Peyer's patch (tissue), 4 donors: ENCODE data around the gene MCEE. TPM values are rescaled to one million over a fixed set of nuclear protein-coding genes. Genes with fewer than 3 reads are reported as not detected.
A peak's percentile ranks its signal among the peaks of the same experiment; 100 is the strongest.

Source experiments
- DNase-seq, 3 donors: peaks; one replicate each; pipeline ENCODE4 v3.0.0-alpha.2; 2017 to 2019
- H3K27ac ChIP-seq, 4 donors: fragments of 200-600 bp; sonication (generic); one replicate each; pipeline ENCODE4 v1.5.1; 2016 to 2019
- H3K27me3 ChIP-seq, 2 donors: fragments of 200-600 bp; sonication (generic); one replicate each; pipeline ENCODE4 v1.5.1; 2019
- H3K36me3 ChIP-seq, 3 donors: fragments of 200-600 bp; sonication (generic); one replicate each; pipeline ENCODE4 v1.5.1; 2016 to 2019
- H3K4me1 ChIP-seq, 4 donors: fragments of 200-600 bp; sonication (generic); one replicate each; pipeline ENCODE4 v1.5.1; 2016 to 2019
- H3K4me3 ChIP-seq, 4 donors: fragments of 200-600 bp; sonication (generic); 1 replicate in 3 of 4; 2 replicates in 1 of 4; pipeline ENCODE4 v1.5.1; 2016 to 2019; ENCODE audit warnings: mild to moderate bottlenecking in 1 of 4
- H3K9me3 ChIP-seq, 4 donors: fragments of 200-600 bp; sonication (generic); one replicate each; pipeline ENCODE4 v1.5.1; 2016 to 2019; ENCODE audit warnings: mild to moderate bottlenecking in 1 of 4
- CTCF ChIP-seq, 6 experiments: fragments of 450-650 bp in 4 of 6; fragments of 200-600 bp in 2 of 6; sonication (generic) in 1 of 6; IDR thresholded peaks; one replicate each; pipeline ENCODE4 v1.5.1; 2017 to 2019; ENCODE audit warnings: antibody characterized with exemption in 6 of 6, mild to moderate bottlenecking in 3 of 6, moderate library complexity in 1 of 6
- POLR2A ChIP-seq, 2 donors: fragments of 450-650 bp; IDR thresholded peaks; one replicate each; pipeline ENCODE4 v1.5.1; 2017; ENCODE audit warnings: antibody characterized with exemption in 2 of 2, mild to moderate bottlenecking in 2 of 2, moderate library complexity in 2 of 2
- total RNA-seq, 4 donors: library from RNA; depleted of rRNA; stranded (reverse); fragments of >200 nt; gene quantifications; one replicate each; pipeline ENCODE4 v1.1.0, GENCODE V29; 2016

The MCEE gene
- total RNA-seq, 4 donors from 2014 or later: 14.0 to 31.5 (median 22.1) TPM

- Histone ChIP-seq H3K9me3 (no peaks in the 10 kb centered on the region), H3K36me3 (peaks cover 0 to 50% (median 0%) of the 10 kb centered on the region in 3 donors), H3K27ac (no peak overlapping the region), H3K27me3 (no peaks in the 10 kb centered on the region), H3K4me3 (no peak overlapping the region), H3K4me1 (no peaks in the 10 kb centered on the region)
- no peak for TF ChIP-seq CTCF (IDR thresholded peaks at IDR 0.05)
- no peak for TF ChIP-seq POLR2A (IDR thresholded peaks at IDR 0.05)
- no peak for DNase-seq
These were observed 51.4 kb downstream of the MCEE start for GRCh38 chr2:71078624-71079023.

GRCh38 chr2:71074893-71075395 lies 55.1 kb downstream of the MCEE start:
- peaks cover 0 to 15% (median 11%) of the 10 kb centered on the region in 4 donors for H3K4me1 ChIP-seq
- H3K27me3 ChIP-seq: no peaks in the 10 kb centered on the region
- TF ChIP-seq CTCF (IDR thresholded peaks at IDR 0.05) (no peak), POLR2A (IDR thresholded peaks at IDR 0.05) (no peak)
- H3K9me3 ChIP-seq: no peaks in the 10 kb centered on the region
- no peak overlapping the region for H3K27ac ChIP-seq
- DNase-seq: no peak
- no peak overlapping the region for H3K4me3 ChIP-seq
- H3K36me3 ChIP-seq: peaks cover 0 to 62% (median 2%) of the 10 kb centered on the region in 3 donors

GRCh38 chr2:71073475-71073874 lies 56.6 kb downstream of the MCEE start:
- Histone ChIP-seq H3K4me1 (peaks cover 0 to 17% (median 16%) of the 10 kb centered on the region in 4 donors), H3K9me3 (no peaks in the 10 kb centered on the region), H3K4me3 (no peak overlapping the region), H3K36me3 (peaks cover 0 to 52% (median 2%) of the 10 kb centered on the region in 3 donors), H3K27ac (no peak overlapping the region), H3K27me3 (no peaks in the 10 kb centered on the region)
- no peak for DNase-seq
- TF ChIP-seq CTCF (IDR thresholded peaks at IDR 0.05) (no peak), POLR2A (IDR thresholded peaks at IDR 0.05) (no peak)

- no peak for DNase-seq
- H3K4me3 ChIP-seq: no peak overlapping the region
- TF ChIP-seq POLR2A (IDR thresholded peaks at IDR 0.05) (no peak), CTCF (IDR thresholded peaks at IDR 0.05) (no peak)
- no peaks in the 10 kb centered on the region for H3K9me3 ChIP-seq
- no peaks in the 10 kb centered on the region for H3K27me3 ChIP-seq
- peak overlapping the region; percentile 1 to 74 (median 34) for H3K27ac ChIP-seq
- peaks cover 0 to 17% (median 16%) of the 10 kb centered on the region in 4 donors for H3K4me1 ChIP-seq
- H3K36me3 ChIP-seq: peaks cover 0 to 42% (median 2%) of the 10 kb centered on the region in 3 donors
These were observed 57.5 kb downstream of the MCEE start for GRCh38 chr2:71072492-71072891.

- TF ChIP-seq CTCF (IDR thresholded peaks at IDR 0.05) (no peak), POLR2A (IDR thresholded peaks at IDR 0.05) (no peak)
- Histone ChIP-seq H3K4me3 (peak overlapping the region in 1 of 4 donors; percentile 26), H3K36me3 (peaks cover 0 to 35% (median 2%) of the 10 kb centered on the region in 3 donors)
These were observed 58.2 kb downstream of the MCEE start for GRCh38 chr2:71071681-71072398.

More at GRCh38 chr2:71071681-71072398, 58.2 kb downstream of the MCEE start:
- H3K4me1 ChIP-seq: peaks cover 0 to 19% (median 16%) of the 10 kb centered on the region in 4 donors
- peak in 2 of 3 donors; percentile 73 to 78 for DNase-seq
- H3K27me3 ChIP-seq: no peaks in the 10 kb centered on the region
- no peaks in the 10 kb centered on the region for H3K9me3 ChIP-seq
- H3K27ac ChIP-seq: peak overlapping the region; percentile 3 to 74 (median 52)
